ENCODE data around the gene GRID2. TPM values are rescaled to one million over a fixed set of nuclear protein-coding genes. Genes with fewer than 3 reads are reported as not detected.

GRID2 gene
- polyA plus RNA-seq, 1 of the 3 experiments (the other 2 are of a cell fraction) = not detected

DNA sequence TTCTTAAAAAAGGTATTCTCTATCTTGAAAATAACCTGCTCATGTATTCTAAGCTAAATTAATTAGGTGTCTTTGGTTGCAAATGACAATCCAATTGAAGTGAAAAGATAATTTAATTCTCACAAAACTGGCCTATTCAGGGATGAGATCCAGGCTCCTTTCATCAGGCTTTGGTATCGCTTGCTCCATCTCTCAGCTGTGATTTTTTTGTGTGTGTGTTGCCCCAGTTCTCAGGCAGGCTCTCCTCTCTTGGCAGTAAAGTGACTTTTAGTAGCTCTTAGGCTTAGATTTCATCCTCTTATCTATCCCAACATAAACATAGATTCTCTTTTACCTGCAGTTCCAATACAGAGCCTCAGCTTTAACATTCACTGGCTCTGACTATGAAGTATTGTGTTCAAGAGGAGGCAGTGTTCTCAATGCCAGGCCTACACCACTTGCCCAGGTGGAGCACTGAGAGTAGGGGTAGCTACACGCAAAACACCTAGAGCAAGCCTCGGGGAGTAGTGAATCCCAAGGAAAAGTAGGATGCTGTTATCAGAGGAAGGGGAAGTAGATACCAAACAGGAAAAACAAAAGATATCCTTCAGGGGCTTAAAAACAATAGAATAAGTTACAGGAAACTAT is 1132.3 kb downstream of the GRID2 start:
- WGBS (ENCODE audit: low lambda C conversion rate) = 47% methylated on average over 3 of the region's 3 CpGs
- Histone ChIP-seq H3K9me3 (no peaks in the 10 kb centered on the region), H3K79me2 (ENCODE audit: insufficient read depth) (no peaks in the 10 kb centered on the region), H3F3A (replicated peaks; ENCODE audit: insufficient read depth) (no peaks in the 10 kb centered on the region), H3K4me1 (ENCODE audit: control insufficient read depth in 1 of 2, insufficient read depth in 2 of 2, low read depth in 1 of 2, low read length in 1 of 2) (peaks cover 0 to 4% of the 10 kb centered on the region in 2 experiments; a peak in 2 of 4 replicates), H3K36me3 (replicated peaks in 1 of 2; ENCODE audit: control insufficient read depth in 1 of 2, insufficient read depth in 2 of 2, low read length in 1 of 2) (no peaks in the 10 kb centered on the region), H4K20me1 (ENCODE audit: insufficient read depth) (no peaks in the 10 kb centered on the region), H3K27ac (ENCODE audit: low read depth in 2 of 2, low read length in 1 of 2) (no peak overlapping the region), H3K9me2 (no peaks in the 10 kb centered on the region), H2AFZ (ENCODE audit: low read depth) (no peak overlapping the region), H3K9ac (no peak overlapping the region), H3K4me2 (no peak overlapping the region), H3K27me3 (ENCODE audit: insufficient read depth) (no peaks in the 10 kb centered on the region), H3K4me3 (ENCODE audit: low read depth in 2 of 2, low read length in 1 of 2) (no peak overlapping the region)
- TF ChIP-seq SIN3A (IDR thresholded peaks at IDR 0.05; ENCODE audit: borderline replicate concordance, low read depth, low read length) = no peak
- peak; percentile 53 for TF ChIP-seq GATA2 (CRISPR knock-in tag; IDR thresholded peaks at IDR 0.05)
- no peak for TF ChIP-seq SMC3 (IDR thresholded peaks at IDR 0.05; ENCODE audit: low read depth, low read length)
- TF ChIP-seq, protein P1, sequence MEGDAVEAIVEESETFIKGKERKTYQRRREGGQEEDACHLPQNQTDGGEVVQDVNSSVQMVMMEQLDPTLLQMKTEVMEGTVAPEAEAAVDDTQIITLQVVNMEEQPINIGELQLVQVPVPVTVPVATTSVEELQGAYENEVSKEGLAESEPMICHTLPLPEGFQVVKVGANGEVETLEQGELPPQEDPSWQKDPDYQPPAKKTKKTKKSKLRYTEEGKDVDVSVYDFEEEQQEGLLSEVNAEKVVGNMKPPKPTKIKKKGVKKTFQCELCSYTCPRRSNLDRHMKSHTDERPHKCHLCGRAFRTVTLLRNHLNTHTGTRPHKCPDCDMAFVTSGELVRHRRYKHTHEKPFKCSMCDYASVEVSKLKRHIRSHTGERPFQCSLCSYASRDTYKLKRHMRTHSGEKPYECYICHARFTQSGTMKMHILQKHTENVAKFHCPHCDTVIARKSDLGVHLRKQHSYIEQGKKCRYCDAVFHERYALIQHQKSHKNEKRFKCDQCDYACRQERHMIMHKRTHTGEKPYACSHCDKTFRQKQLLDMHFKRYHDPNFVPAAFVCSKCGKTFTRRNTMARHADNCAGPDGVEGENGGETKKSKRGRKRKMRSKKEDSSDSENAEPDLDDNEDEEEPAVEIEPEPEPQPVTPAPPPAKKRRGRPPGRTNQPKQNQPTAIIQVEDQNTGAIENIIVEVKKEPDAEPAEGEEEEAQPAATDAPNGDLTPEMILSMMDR (IDR thresholded peaks at IDR 0.05) = no peak
- TF ChIP-seq EP300 (IDR thresholded peaks at IDR 0.05; ENCODE audit: borderline replicate concordance in 1 of 2, low read depth in 1 of 2, low read length in 1 of 2) = 0 out of 4 replicates have a peak, but pooled peaks of 1 of the 2 experiments have one; percentile 15
- CTCF ChIA-PET = no interaction called here
- POLR2A ChIA-PET = no interaction called here
- no peak for DNase-seq

DNA sequence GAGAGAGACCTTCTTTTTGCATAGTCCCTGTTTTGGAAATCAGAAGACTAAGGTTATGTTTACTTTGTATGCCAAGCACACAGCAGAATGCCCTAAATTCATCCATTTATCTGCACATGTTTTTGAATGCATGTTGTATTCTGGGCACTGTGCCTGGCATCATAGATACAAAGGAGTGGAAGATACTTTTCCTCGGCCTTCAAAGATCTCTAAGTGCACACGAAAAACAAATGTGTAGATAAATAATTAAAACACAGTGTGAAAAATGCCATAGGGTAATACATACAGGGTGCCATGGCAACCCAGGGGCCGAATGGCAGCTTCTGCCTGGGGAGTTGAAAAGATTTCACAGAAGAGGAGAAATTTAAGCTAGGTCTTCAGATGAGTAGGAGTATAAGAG is 1134.2 kb downstream of the GRID2 start:
- no peaks in the 10 kb centered on the region for H3K27me3 ChIP-seq (ENCODE audit: insufficient read depth)
- ChIA-PET CTCF (no interaction called here), POLR2A (no interaction called here)
- no peak overlapping the region for H3K4me3 ChIP-seq (ENCODE audit: low read depth in 2 of 2, low read length in 1 of 2)
- H3F3A ChIP-seq (replicated peaks; ENCODE audit: insufficient read depth) = no peaks in the 10 kb centered on the region
- peaks cover 0 to 4% of the 10 kb centered on the region in 2 experiments; a peak in 2 of 4 replicates for H3K4me1 ChIP-seq (ENCODE audit: control insufficient read depth in 1 of 2, insufficient read depth in 2 of 2, low read depth in 1 of 2, low read length in 1 of 2)
- no peaks in the 10 kb centered on the region for H3K9me2 ChIP-seq
- H3K9me3 ChIP-seq = no peaks in the 10 kb centered on the region
- no peak overlapping the region for H3K27ac ChIP-seq (ENCODE audit: low read depth in 2 of 2, low read length in 1 of 2)
- H3K36me3 ChIP-seq (replicated peaks in 1 of 2; ENCODE audit: control insufficient read depth in 1 of 2, insufficient read depth in 2 of 2, low read length in 1 of 2) = no peaks in the 10 kb centered on the region
- no peaks in the 10 kb centered on the region for H4K20me1 ChIP-seq (ENCODE audit: insufficient read depth)
- no peak for DNase-seq
- WGBS (ENCODE audit: low lambda C conversion rate) = 64% methylated on average over 3 of the region's 3 CpGs
- H3K9ac ChIP-seq = no peak overlapping the region
- no peak overlapping the region for H3K4me2 ChIP-seq
- no peak overlapping the region for H2AFZ ChIP-seq (ENCODE audit: low read depth)
- no peaks in the 10 kb centered on the region for H3K79me2 ChIP-seq (ENCODE audit: insufficient read depth)
- TF ChIP-seq MXI1 (IDR thresholded peaks at IDR 0.05; ENCODE audit: low read depth, low read length) (no peak), FOSL2 (IDR thresholded peaks at IDR 0.05; ENCODE audit: borderline replicate concordance, low read depth) (no peak), CHD2 (IDR thresholded peaks at IDR 0.05; ENCODE audit: low read length, partially characterized antibody) (no peak), RAD21 (IDR thresholded peaks at IDR 0.05; ENCODE audit: low read length) (no peak), JUND (IDR thresholded peaks at IDR 0.05) (no peak), SMC3 (IDR thresholded peaks at IDR 0.05; ENCODE audit: low read depth, low read length) (no peak), NRF1 (IDR thresholded peaks at IDR 0.05; ENCODE audit: low read depth, low read length) (no peak), FOXJ3 (CRISPR knock-in tag; IDR thresholded peaks at IDR 0.05) (no peak), GABPA (IDR thresholded peaks at IDR 0.05; ENCODE audit: low read depth) (no peak), RFX5 (IDR thresholded peaks at IDR 0.05; ENCODE audit: low read length) (no peak)
- TF ChIP-seq, protein P2, sequence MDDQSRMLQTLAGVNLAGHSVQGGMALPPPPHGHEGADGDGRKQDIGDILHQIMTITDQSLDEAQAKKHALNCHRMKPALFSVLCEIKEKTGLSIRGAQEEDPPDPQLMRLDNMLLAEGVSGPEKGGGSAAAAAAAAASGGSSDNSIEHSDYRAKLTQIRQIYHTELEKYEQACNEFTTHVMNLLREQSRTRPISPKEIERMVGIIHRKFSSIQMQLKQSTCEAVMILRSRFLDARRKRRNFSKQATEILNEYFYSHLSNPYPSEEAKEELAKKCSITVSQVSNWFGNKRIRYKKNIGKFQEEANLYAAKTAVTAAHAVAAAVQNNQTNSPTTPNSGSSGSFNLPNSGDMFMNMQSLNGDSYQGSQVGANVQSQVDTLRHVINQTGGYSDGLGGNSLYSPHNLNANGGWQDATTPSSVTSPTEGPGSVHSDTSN (IDR thresholded peaks at IDR 0.05) = no peak
- TF ChIP-seq, protein P3, sequence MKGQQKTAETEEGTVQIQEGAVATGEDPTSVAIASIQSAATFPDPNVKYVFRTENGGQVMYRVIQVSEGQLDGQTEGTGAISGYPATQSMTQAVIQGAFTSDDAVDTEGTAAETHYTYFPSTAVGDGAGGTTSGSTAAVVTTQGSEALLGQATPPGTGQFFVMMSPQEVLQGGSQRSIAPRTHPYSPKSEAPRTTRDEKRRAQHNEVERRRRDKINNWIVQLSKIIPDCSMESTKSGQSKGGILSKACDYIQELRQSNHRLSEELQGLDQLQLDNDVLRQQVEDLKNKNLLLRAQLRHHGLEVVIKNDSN (IDR thresholded peaks at IDR 0.05; ENCODE audit: borderline replicate concordance, low read depth) = no peak
- TF ChIP-seq, protein P1 (IDR thresholded peaks at IDR 0.05) = no peak
- TF ChIP-seq, protein P4, sequence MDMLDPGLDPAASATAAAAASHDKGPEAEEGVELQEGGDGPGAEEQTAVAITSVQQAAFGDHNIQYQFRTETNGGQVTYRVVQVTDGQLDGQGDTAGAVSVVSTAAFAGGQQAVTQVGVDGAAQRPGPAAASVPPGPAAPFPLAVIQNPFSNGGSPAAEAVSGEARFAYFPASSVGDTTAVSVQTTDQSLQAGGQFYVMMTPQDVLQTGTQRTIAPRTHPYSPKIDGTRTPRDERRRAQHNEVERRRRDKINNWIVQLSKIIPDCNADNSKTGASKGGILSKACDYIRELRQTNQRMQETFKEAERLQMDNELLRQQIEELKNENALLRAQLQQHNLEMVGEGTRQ (IDR thresholded peaks at IDR 0.05; ENCODE audit: borderline replicate concordance, low read depth, low read length) = no peak
- TF ChIP-seq, protein P5, sequence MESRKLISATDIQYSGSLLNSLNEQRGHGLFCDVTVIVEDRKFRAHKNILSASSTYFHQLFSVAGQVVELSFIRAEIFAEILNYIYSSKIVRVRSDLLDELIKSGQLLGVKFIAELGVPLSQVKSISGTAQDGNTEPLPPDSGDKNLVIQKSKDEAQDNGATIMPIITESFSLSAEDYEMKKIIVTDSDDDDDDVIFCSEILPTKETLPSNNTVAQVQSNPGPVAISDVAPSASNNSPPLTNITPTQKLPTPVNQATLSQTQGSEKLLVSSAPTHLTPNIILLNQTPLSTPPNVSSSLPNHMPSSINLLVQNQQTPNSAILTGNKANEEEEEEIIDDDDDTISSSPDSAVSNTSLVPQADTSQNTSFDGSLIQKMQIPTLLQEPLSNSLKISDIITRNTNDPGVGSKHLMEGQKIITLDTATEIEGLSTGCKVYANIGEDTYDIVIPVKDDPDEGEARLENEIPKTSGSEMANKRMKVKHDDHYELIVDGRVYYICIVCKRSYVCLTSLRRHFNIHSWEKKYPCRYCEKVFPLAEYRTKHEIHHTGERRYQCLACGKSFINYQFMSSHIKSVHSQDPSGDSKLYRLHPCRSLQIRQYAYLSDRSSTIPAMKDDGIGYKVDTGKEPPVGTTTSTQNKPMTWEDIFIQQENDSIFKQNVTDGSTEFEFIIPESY (IDR thresholded peaks at IDR 0.05; ENCODE audit: borderline replicate concordance, low read depth) = no peak

Data from SK-N-SH (cell line).